ENCODE results near the gene CUL2.
"Not testable (repeated sequence)": the region's sequence is repeated elsewhere in the genome, so short reads cannot be mapped to it uniquely, and the experiment has no call there.

CUL2 gene

DNA sequence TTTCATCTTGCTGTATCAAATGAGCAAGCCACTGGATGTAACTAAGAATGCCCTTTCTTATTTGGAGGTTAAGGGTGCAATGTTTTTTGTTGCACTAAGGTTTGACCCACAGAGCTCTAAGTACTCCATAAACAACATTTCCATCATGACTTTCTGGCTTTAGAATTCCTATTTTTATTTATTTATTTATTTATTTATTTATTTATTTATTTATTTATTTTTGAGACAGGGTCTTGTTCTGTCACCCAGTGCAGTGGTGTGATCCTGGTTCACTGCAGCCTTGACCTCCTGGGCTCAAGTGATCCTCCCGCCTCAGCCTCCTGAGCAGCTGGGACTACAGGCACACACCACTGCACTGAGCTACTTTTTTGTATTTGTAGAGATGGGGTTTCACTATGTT, 9.9 kb downstream of the CUL2 start:
- in situ Hi-C loops (cut with MboI; ENCODE audit: low sequenced_read_pairs): not testable (repeated sequence)

DNA sequence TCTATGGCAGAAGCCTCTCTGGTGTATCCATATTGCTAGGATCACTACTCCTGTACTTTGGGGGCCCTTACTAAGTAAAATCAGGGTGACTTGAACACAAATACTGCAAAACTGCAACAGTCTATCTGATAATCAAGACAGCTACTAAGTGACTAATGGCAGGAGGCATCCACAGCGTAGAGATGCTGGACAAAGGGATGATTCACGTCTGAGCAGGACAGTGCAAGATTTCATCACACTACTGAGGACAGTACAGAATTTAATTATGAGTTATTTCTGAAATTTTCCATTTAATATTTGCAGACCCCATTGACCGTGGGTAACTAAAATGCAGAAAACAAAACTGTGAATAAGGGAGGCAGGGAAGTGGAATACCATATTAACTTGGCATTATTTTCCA, 10.4 kb downstream of the CUL2 start:
- in situ Hi-C loops (cut with MboI; ENCODE audit: low sequenced_read_pairs): no loop called here

DNA sequence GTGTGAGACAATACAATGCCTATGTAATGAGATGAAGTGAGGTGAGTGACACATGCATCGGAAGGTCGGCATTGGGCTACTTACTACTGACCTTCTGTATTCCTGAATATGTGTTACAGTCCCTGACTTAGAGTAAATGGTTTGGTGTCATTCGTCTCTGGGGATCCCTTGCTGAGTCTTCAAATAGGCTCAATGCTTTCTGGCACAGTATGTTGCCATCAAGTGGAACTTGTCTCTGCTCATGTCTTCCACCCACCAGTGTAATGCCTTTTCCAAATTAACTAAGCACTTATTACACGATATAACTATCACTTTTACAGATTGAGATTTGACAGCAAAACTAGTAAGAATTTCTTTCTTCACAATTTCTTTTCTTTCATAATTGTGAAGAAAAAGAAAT, 10.9 kb downstream of the CUL2 start:
- in situ Hi-C loops (cut with MboI; ENCODE audit: low sequenced_read_pairs): no loop called here

DNA sequence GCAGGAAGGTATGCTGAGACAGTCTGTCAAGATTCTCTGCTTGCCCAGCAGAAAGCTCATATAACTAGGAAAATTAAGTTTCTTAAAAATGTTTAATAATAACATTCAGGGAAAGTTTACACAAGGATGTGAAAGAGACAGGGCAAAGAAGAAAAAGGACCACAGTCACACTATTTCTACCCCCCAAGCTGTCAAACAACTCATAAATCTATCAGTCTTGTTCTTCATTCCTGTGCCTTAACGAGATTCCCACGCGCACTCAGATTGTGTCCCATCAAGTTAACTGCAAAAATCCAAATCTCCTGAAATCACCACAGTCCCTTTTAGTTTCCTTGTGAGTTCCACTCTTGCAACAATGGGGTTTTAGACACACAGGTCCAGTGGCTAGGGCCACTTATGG, 14.9 kb downstream of the CUL2 start:
- in situ Hi-C loops (cut with MboI; ENCODE audit: low sequenced_read_pairs): no loop called here

DNA sequence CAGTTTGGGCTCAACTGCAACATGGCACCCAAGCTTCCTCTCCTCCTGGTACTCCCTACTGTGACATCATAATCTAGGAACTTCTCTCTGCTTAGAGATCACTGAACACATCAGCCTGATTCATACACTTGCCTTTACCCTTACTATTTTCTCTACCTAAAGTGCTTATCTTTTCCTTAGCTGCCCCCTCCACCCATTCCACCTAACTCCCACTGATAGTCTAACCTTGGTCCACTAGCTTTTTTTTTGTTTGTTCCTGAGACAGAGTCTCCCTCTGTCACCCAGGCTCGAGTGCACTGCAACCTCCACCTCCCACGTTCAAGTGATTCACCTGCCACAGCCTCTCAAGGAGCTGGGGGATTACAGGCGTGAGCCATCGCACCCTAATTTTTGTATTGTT, 15.9 kb downstream of the CUL2 start:
- in situ Hi-C loops (cut with MboI; ENCODE audit: low sequenced_read_pairs): no loop called here

DNA sequence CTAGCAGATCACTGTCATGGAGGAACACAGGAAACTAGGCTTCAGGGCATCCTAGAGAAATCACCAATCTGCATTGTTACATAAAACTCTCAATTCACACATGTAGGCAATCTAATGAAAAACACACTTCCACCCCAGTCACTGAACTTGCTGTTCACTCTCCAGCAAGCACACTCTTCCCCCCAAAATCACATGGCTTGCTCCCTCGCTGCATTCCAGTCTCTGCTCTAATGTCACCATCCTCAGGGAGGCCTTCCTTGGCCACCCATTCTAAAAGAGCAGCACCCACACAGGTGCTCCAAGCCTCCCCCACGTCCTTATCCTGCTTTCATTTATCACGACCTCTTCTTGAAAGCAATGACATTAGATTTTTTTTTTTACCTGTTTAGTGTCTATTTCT, 19.6 kb downstream of the CUL2 start:
- in situ Hi-C loops (cut with MboI; ENCODE audit: low sequenced_read_pairs): no loop called here

DNA sequence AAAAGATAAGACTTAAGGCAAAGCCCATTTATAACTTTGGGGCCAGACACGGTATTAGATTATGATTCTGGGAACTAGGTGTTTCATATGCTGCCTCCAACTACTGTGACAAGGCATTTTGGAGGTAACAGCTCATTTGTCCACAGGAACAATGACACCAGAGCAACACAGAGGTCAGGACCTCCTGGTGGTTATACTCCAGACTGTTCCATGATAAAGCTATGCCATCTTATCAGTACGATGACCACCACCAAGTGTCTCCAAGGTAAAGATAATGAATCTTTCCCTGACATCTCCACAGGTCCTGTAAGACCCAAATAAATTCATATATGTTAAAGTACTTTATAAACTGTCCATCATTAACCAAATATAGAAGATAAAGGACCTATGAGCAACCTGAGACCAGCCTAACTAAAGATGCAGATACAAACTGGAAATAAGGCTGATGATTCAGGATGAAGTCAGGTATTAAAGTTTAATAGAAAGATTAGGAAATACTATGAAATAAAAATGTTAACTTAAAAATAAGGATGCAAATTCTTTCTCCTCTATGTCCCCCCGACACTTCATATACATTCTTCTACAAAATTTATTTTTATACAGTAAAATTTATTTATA, 26.2 kb downstream of the CUL2 start:
- in situ Hi-C loops (cut with MboI; ENCODE audit: low sequenced_read_pairs): no loop called here

DNA sequence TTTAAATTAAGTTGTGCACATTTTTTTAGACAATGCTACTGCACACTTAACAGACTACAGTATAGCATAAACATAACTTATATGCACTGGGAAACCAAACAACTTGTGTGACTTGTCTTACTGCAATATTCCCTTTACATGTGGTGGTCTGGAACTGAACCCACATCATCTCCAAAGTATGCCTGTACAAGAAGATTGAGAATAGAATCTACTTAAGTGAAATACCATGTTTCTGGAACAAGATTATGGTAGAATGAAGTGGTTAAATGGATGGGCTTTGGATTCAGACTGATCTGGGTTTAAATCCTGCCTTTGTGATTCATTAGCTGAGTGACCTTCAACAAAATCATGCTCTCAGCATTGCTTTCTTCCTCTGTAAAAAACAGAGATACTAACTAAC, 30.7 kb downstream of the CUL2 start:
- in situ Hi-C loops (cut with MboI; ENCODE audit: low sequenced_read_pairs): no loop called here

DNA sequence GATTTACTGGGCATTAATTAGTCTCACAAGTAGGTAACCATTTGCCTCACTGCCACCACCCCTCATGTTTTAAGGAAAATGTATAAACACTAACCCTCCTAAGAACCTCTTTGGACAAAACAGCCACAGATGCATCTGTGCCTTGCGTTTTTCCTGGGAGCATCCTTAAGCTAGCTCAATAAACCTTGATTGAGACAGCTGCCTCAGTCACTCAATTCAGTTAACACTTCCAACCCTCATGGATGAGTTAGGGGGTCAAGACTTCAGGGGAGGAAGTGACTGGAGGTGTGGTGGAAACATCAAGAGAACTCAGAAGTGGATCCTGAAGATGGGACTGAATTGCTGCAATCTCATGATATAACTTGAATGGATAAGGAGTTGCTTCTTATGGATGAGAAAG, 31.5 kb downstream of the CUL2 start:
- in situ Hi-C loops (cut with MboI; ENCODE audit: low sequenced_read_pairs): no loop called here

DNA sequence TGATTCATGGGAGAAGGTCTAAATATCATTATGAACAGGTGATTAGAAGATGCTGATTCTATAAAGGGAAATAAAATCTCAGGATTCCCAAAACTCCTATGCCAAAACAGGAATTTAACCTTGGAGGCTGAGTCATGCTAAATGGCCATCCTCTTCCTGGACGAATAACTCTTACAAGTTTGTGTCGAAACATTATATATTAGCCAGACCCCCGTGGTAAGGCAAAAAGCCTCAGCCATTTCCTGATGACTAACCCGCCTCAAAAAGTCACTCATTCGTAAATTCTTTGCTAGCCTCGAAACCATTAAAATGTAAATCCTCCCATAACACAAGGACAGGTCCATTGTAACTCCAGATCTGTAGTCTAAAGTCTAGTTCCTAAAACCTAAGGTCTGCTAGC, 32.0 kb downstream of the CUL2 start:
- in situ Hi-C loops (cut with MboI; ENCODE audit: low sequenced_read_pairs): no loop called here

DNA sequence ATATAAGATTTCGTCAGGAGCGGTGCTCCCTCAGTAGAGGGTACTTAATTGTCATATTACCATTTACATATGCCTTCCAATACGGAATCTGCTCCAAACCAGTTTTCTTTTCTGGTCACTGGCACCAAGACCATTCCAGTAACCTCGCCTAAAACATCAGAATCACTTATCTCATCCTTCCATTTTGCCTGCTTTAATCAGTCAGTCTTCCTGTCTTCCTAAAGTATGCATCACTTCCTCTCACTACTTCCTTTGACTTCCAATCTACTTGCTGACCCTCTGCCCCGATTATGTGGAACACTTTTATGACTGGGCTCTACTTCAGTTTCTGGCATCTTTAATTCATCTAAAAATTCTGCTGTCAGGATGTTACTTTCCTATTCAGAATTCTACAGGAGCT, 33.5 kb downstream of the CUL2 start:
- in situ Hi-C loops (cut with MboI; ENCODE audit: low sequenced_read_pairs): no loop called here

DNA sequence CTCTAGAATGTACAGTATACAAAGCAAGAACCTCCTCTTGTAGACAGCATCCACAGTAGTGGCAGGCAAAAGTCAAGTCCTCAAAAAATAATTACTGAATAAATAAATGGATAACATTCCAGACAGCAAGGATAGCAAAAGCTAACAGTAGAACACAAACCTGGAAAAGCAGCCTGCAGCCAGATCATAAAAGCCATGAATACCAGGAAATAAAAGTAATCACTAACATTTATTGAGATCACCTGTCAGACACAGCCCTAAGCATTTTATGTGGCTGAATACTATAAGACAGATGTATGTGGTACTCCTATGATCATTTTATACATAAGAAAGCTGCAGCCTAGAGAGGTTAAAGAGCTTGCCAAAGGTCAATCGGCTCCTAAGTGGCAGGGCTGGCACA, 34.0 kb downstream of the CUL2 start:
- in situ Hi-C loops (cut with MboI; ENCODE audit: low sequenced_read_pairs): no loop called here

DNA sequence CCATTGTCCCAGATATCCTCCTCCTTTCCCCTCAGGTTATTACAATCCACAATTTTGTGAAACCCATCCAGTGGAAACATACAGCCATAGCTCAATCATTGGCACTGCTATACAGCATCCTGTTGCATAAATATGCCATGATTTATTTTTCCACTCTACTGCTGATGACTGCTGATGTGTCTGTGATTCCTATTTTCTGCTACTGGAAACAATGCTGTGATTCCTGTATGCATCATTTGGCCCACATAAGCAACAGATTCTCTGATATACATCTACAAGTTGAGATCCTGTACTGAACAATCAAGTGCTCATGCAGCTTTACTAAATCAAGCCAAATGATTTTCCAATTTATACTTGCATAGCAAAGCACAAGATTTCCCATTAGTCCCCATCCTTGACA, 39.6 kb downstream of the CUL2 start:
- in situ Hi-C loops (cut with MboI; ENCODE audit: low sequenced_read_pairs): no loop called here

DNA sequence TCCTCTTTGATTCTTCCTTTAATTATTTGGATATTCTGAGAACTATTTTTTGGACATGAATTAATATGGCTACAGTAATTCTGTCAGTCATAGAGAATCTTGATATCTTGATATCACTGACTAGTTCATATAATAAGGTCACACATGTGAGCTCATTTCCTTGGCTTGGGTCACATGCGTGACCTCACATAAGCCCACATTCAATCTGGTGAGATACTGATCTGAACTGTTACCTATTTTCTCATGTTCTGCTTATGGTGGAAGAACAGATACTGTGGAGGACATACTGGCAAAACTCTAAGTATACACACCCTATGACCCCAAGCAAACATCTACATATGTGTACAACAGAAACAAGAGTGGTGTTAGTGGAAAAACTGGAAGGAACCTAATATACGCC, 44.1 kb downstream of the CUL2 start:
- in situ Hi-C loops (cut with MboI; ENCODE audit: low sequenced_read_pairs): no loop called here

DNA sequence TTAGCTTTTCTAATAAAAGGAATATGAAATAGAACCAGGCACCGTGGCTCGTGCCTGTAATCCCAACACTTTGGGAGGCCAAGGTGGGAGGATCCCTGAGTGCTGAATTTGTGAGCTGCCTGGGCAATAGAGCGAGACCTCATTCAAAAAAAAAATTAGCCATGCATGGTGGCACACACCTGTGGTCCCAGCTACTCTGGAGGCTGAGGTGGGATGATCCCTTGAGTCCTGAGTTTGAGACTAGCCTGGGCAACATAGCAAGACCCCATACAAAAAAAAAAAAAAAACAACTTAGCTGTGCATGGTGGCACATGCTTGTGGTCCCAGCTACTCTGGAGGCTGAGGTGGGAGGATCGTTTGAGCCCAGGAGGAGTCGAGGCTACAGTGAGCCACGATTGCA, 44.9 kb downstream of the CUL2 start:
- in situ Hi-C loops (cut with MboI; ENCODE audit: low sequenced_read_pairs): not testable (repeated sequence)

DNA sequence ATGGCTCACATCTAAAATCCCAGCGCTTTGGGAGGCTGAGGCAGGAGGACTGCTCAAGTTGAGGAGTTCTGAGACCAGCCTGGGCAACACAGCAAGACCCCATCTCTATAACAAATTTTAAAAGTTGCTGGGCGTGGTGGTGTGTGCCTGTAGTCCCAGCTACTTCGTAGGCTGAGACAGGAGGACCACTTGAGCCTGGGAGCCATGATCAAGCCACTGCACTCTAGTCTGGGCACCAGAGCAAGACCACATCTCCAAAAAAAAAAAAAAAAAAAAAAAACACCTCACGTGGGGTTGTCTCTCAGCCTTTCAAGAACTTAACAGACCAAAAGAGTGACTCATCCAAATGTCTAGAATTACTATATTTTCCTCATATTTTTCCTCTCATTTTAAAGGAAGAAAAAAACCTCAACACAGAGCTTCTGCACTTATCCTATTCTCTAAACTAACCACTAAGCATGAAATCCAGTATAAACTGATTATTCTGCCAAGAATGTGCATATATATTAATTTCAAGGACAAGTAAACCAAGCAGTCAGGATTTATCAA, 46.3 kb downstream of the CUL2 start:
- in situ Hi-C loops (cut with MboI; ENCODE audit: low sequenced_read_pairs): no loop called here

DNA sequence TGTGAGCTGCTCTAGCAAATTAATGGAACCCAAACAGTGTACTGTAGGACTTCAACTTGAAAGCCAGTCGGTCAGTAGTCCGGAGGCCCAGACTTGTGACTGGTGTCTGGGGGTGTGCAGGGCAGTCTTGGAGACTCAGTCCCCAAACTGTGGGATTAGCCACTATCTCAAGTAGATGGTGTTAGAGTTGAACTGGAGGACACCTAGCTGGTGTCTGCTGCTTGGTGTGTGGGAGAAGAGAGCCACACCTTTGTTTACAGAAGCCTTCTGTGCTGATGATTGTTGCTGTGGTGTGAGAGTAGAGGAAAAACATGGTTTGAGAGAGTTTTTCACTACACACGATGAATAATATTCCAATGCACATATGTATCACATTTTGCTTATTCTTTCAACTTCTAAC, 47.4 kb downstream of the CUL2 start:
- in situ Hi-C loops (cut with MboI; ENCODE audit: low sequenced_read_pairs): no loop called here

DNA sequence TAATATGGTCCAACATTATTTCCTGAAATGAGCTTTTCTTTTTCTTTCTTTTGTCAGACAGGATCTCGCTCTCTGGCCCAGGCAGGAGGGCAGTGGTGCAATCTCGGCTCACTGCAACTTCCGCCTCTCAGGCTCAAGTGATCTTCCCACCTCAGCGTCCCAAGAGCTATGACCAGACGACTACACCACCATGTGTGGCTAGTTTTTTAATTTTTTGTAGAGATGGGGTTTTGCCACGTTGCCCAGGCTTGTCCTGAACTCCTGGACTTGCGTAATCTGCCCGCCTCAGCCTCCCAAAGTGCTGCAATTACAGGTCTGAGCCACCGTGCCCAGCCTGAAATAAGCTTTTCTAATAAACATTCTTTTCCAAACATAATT, 48.6 kb downstream of the CUL2 start:
- in situ Hi-C loops (cut with MboI; ENCODE audit: low sequenced_read_pairs): no loop called here

DNA sequence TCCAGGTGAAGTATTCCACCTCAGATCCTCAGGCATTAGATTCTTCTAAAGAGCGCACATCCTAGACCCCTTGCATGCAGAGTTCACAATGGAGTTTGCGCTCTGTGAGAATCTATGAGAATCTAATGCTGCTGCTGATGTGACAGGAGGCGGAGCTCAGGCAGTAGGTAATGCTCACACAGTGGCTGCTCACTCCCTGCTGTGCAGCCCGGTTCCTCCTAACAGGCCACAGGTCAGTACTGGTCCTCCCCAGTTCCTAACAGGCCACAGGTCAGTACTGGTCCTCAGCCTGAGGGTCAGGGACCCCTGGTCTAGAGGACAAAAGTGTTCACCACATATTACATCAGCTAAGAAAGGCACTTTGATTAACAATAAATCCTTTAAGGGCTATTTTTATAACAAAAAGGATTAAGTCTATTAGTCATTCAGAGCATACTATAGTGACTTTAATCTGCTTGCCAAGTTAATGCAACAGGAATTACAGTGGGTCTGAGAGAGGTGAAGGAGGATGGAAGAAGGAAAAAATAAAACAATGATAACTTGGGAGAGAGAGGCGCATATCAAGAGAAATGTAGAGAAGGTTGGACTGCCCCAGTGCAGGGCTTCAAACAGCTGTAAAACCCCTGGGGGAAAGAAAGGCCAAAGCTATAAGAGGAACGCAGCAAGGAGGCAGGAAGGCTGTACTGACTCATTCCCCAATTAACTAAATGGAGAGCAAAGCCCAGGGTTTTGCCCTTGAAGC, 49.2 kb downstream of the CUL2 start:
- in situ Hi-C loops (cut with MboI; ENCODE audit: low sequenced_read_pairs): no loop called here

DNA sequence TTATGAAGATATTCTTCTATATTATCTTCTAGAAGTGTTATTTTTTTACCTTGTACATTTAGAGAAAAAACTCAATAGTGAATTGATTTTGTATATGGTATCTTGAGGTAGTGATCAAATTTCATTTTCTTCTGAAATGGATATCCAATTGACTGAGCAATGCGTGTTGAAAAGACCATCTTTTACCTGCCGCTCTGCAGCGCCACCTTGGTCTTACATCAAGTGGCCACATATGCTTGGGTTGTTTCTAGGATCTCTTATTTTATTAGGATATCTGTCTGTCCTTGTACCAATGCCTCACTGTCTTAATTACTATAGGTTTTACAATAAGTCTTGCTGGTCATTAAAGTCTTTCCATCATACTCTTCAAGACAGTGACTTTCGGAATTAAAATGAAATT, 53.0 kb downstream of the CUL2 start:
- in situ Hi-C loops (cut with MboI; ENCODE audit: low sequenced_read_pairs): no loop called here

DNA sequence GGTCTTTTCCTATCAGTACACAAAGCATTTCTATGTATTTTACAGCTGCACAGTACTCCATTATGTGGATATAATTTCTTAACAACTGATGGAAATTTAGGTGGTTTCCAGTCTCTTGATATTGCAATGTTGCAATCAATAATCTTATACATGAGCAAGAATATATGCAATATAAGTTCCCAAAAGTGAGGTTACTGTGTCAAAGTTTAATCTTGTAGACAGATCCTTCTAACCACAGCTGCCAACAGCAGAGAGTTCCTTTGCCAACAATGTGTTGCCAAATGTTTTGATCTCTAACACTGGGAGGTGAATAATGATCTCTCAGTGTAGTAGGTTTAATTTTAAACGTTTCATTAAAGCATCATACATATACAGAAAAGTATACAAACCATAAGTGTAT, 54.5 kb downstream of the CUL2 start:
- in situ Hi-C loops (cut with MboI; ENCODE audit: low sequenced_read_pairs): no loop called here

DNA sequence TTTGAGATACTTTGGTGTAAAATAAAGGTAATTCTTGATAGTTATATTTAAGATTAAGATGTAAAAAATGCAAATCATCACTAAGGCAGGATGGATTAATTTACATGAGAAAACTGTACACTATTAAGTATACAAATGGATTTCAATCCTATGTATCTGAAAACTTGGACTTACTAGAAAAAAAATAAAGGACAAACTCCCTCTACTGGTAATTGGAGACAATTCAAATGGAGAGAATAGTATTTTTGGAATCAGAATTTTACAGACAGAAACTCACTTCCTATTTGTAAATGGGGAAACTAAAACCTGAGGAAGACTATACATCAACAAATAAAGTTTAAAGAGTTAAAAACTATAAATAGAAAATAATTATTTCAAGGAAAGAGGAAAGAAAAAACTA, 62.6 kb downstream of the CUL2 start:
- in situ Hi-C loops (cut with MboI; ENCODE audit: low sequenced_read_pairs): no loop called here

DNA sequence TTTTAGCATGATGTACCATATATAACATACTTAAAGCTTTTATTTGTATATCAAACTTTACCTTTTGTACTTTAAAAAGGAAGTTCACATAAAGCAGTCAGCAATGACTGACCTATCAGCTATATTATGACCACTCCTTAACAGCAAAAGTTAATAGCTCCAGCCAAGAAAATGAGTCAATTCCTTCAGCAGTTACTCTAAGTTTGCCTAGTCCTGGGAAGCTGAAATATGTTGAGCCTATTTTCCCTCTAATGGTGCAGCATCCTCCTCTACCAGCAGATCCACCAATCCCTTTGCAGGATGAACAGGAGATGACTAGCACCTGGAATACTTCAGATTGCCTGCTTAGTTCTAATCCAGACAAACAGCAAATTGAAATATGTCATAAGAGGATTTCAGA, 64.2 kb downstream of the CUL2 start:
- in situ Hi-C loops (cut with MboI; ENCODE audit: low sequenced_read_pairs): no loop called here

Measured in hTERT RPE-1 (cell line).